ENCODE results near the gene EXOC3L4.

Gene EXOC3L4

GRCh38 chr14:103071544-103072251 is 22.8 kb upstream of the EXOC3L4 start:
- DNase-seq, result no peak

GRCh38 chr14:103072595-103073366 is 21.7 kb upstream of the EXOC3L4 start:
- no peak for DNase-seq

- DNase-seq, result no peak
These were observed 21.1 kb upstream of the EXOC3L4 start for GRCh38 chr14:103073367-103073875.

- DNase-seq, result no peak
These were observed 20.4 kb upstream of the EXOC3L4 start for GRCh38 chr14:103073876-103074728.

- no peak for DNase-seq
These were observed 19.7 kb upstream of the EXOC3L4 start for GRCh38 chr14:103074729-103075367.

- peak; percentile 58 for DNase-seq
These were observed 16.1 kb upstream of the EXOC3L4 start for GRCh38 chr14:103078420-103078749.

- no peak for DNase-seq
These were observed 15.5 kb upstream of the EXOC3L4 start for GRCh38 chr14:103078860-103079587.

GRCh38 chr14:103081951-103082350 is 12.6 kb upstream of the EXOC3L4 start:
- no peak for DNase-seq

- no peak for DNase-seq
These were observed 10.3 kb upstream of the EXOC3L4 start, which contains the start of gene LBHD2 for GRCh38 chr14:103084021-103084919. LBHD2 (plus strand) TSS chr14:103084210; CDS start chr14:103086013, 1,803 bp downstream.

- no peak for DNase-seq
These were observed 9.1 kb upstream of the EXOC3L4 start for GRCh38 chr14:103085106-103086091.

- DNase-seq, result no peak
These were observed 7.7 kb upstream of the EXOC3L4 start for GRCh38 chr14:103086771-103087342.

GRCh38 chr14:103087343-103087835 is 7.1 kb upstream of the EXOC3L4 start:
- no peak for DNase-seq

GRCh38 chr14:103088921-103089320 is 5.6 kb upstream of the EXOC3L4 start:
- DNase-seq, result no peak

GRCh38 chr14:103089386-103090335 is 4.9 kb upstream of the EXOC3L4 start:
- DNase-seq, result no peak

- DNase-seq, result no peak
These were observed 4.0 kb upstream of the EXOC3L4 start for GRCh38 chr14:103090481-103091020.

GRCh38 chr14:103091041-103091882 is 3.3 kb upstream of the EXOC3L4 start:
- DNase-seq, result peak; percentile 69

GRCh38 chr14:103091883-103092222 is 2.7 kb upstream of the EXOC3L4 start:
- DNase-seq, result no peak
